ENCODE data around the gene VAV2. TPM values are rescaled to one million over a fixed set of nuclear protein-coding genes. Genes with fewer than 3 reads are reported as not detected.

Gene VAV2
- total and polyA plus RNA-seq, 2 of the 4 experiments (the other 2 are of a cell fraction) = 10.8 to 13.4 TPM

GRCh38 chr9:133929599-133929998, 62.5 kb downstream of the VAV2 start:
- H3K79me1 ChIP-seq (ENCODE audit: low read depth in 1 of 2, low read length in 2 of 2) = peaks cover 34 to 85% of the 10 kb centered on the region in 2 experiments; a peak in 3 of 4 replicates
- peaks cover 6% of the 10 kb centered on the region; the same call in 1 of the 2 replicates for H3K9me1 ChIP-seq (ENCODE audit: insufficient read depth, low read length)
- intact Hi-C loops (cut with micrococcal nuclease) (no loop called here), in situ Hi-C loops (cut with MboI; ENCODE audit: low sequenced_read_pairs) (no loop called here), dilution Hi-C loops (cut with HindIII; ENCODE audit: low sequenced_read_pairs, unreplicated experiment) (no loop called here)
- no peak overlapping the region for H3K23ac ChIP-seq (ENCODE audit: low read depth, low read length)
- no peak overlapping the region for H3K27ac ChIP-seq (ENCODE audit: insufficient read depth, low read length)
- no peak overlapping the region for H4K5ac ChIP-seq (ENCODE audit: low read depth, low read length)
- H3K36me3 ChIP-seq (ENCODE audit: control insufficient read depth, insufficient read depth, low read length) = peaks cover 1% of the 10 kb centered on the region; the same call in 1 of the 2 replicates
- H3K4ac ChIP-seq (ENCODE audit: low read depth, low read length) = no peak overlapping the region
- H3K9me3 ChIP-seq (ENCODE audit: control insufficient read depth, insufficient read depth, low read length) = no peaks in the 10 kb centered on the region
- no peak overlapping the region for H2BK120ac ChIP-seq (ENCODE audit: low read depth, low read length)
- H4K20me1 ChIP-seq (ENCODE audit: insufficient read depth, low read length) = peaks cover 59% of the 10 kb centered on the region
- H2AK5ac ChIP-seq (ENCODE audit: low read depth, low read length) = no peak overlapping the region
- H3K9ac ChIP-seq (ENCODE audit: low read depth, low read length) = no peak overlapping the region
- H2BK20ac ChIP-seq (ENCODE audit: low read depth, low read length) = no peak overlapping the region
- WGBS, 2 experiments (ENCODE audit: extremely low coverage in 2 of 2, insufficient read length in 1 of 2) = 80% methylated on average over 10 of the region's 10 CpGs; no CpG with 5 or more reads in 1 of the 2 experiments
- ChIA-PET POLR2A (ENCODE audit: unreplicated experiment) (no interaction called here), CTCF (no interaction called here)
- DNase-seq = no peak
- no peak overlapping the region for H2BK5ac ChIP-seq (ENCODE audit: low read depth, low read length, poor library complexity, severe bottlenecking)
- H3K4me2 ChIP-seq (ENCODE audit: low read depth, low read length) = no peak overlapping the region
- no peak for TF ChIP-seq USF2 (IDR thresholded peaks at IDR 0.05; ENCODE audit: low read depth, low read length)
- no peak for TF ChIP-seq SMC3 (IDR thresholded peaks at IDR 0.05; ENCODE audit: low read depth, low read length)
- no peak for TF ChIP-seq MXI1 (IDR thresholded peaks at IDR 0.05; ENCODE audit: borderline replicate concordance, low read depth, low read length)
- TF ChIP-seq RFX5 (IDR thresholded peaks at IDR 0.05; ENCODE audit: low read depth, low read length) = no peak
- TF ChIP-seq RAD21 (IDR thresholded peaks at IDR 0.05; ENCODE audit: low read length) = no peak
- TF ChIP-seq BHLHE40 (IDR thresholded peaks at IDR 0.05; ENCODE audit: low read depth, low read length) = no peak
- no peak for TF ChIP-seq FOS (IDR thresholded peaks at IDR 0.05; ENCODE audit: low read depth, low read length)
- no peak for TF ChIP-seq CEBPB (IDR thresholded peaks at IDR 0.05; ENCODE audit: low read depth, low read length)
- TF ChIP-seq POLR2A (IDR thresholded peaks at IDR 0.05; ENCODE audit: low read depth, low read length) = no peak
- TF ChIP-seq RCOR1 (IDR thresholded peaks at IDR 0.05; ENCODE audit: insufficient replicate concordance, low read length) = no peak
- no peak for TF ChIP-seq CTCF (conservative IDR thresholded peaks at IDR 0.05; ENCODE audit: low read depth, low read length)
- no peak for TF ChIP-seq NFE2L2 (IDR thresholded peaks at IDR 0.05; ENCODE audit: low read depth, low read length)
- no peak for TF ChIP-seq ELK1 (IDR thresholded peaks at IDR 0.05; ENCODE audit: borderline replicate concordance, low read depth, low read length)
- no peak overlapping the region for H2AFZ ChIP-seq (replicated peaks; ENCODE audit: low read length, poor library complexity)
- no peak overlapping the region for H2AK9ac ChIP-seq (replicated peaks; ENCODE audit: low read depth, low read length, poor library complexity)
- ATAC-seq (ENCODE audit: low read depth) = no peak
- H3K4me1 ChIP-seq (ENCODE audit: control insufficient read depth, insufficient read depth, low read length) = peaks cover 5% of the 10 kb centered on the region; the same call in 1 of the 2 replicates
- H4K8ac ChIP-seq (ENCODE audit: low read depth in 2 of 2, low read length in 2 of 2) = no peak overlapping the region
- H3K4me3 ChIP-seq (ENCODE audit: insufficient read depth, low read depth, low read length) = no peak overlapping the region
- H3K27me3 ChIP-seq (ENCODE audit: control insufficient read depth, insufficient read depth, low read length) = no peaks in the 10 kb centered on the region
- H3K14ac ChIP-seq (replicated peaks; ENCODE audit: low read depth, low read length) = no peak overlapping the region
- H3K56ac ChIP-seq (ENCODE audit: extremely low read depth, insufficient read depth, low read length) = no peak overlapping the region
- H4K91ac ChIP-seq (ENCODE audit: insufficient read depth, low read depth, low read length) = no peak overlapping the region
- BruUV-seq (replicated peaks) = no TSS peak
- H3K18ac ChIP-seq (ENCODE audit: low read depth, low read length) = no peak overlapping the region
- no peak overlapping the region for H2BK15ac ChIP-seq (ENCODE audit: low read depth, low read length)
